Pancreas (tissue), 10 donors: ENCODE data around the gene RBMS3. TPM values are rescaled to one million over a fixed set of nuclear protein-coding genes. Genes with fewer than 3 reads are reported as not detected.

Source experiments
- ATAC-seq, 4 donors: fragments of 200-7000 bp; cut with Tn5 transposase; one replicate each; pipeline versions ENCODE4 v1.8.0 to v1.9.1; 2020; ENCODE audit warnings: mild to moderate bottlenecking in 4 of 4, moderate library complexity in 4 of 4
- DNase-seq, 6 donors: peaks; one replicate each; pipeline ENCODE4 v3.0.0-alpha.2; 2020
- FAIRE-seq: peaks from 2 replicates; lab custom pipeline; 2012; peaks lifted over from hg19 to GRCh38; lab: Jason Lieb, UNC
- H3K27ac ChIP-seq, 4 donors: fragments of 200-600 bp; sonication (generic); 1 replicate in 3 of 4; 2 replicates in 1 of 4; pipeline versions ENCODE4 v1.5.0 to v1.8.0; 2020
- H3K27me3 ChIP-seq, 4 donors: fragments of 200-600 bp; one replicate each; pipeline ENCODE4 v1.8.0; 2021
- H3K36me3 ChIP-seq, 3 donors: fragments of 200-600 bp; sonication (generic) in 1 of 3; one replicate each; pipeline versions ENCODE4 v1.5.0 to v1.8.0; 2020 to 2021
- H3K4me1 ChIP-seq, 3 donors: fragments of 200-600 bp; one replicate each; pipeline ENCODE4 v1.8.0; 2021
- H3K4me3 ChIP-seq, 4 donors: fragments of 200-600 bp; sonication (generic) in 2 of 4; one replicate each; pipeline versions ENCODE4 v1.5.0 to v1.8.0; 2020 to 2021
- H3K9me3 ChIP-seq, 4 donors: fragments of 200-600 bp; one replicate each; pipeline ENCODE4 v1.8.0; 2021
- WGBS, 2 donors: extraction: QIAGEN DNeasy Blood & Tissue Kit; methylation state at CpG; one replicate each; pipeline ENCODE4 v1.1.7; 2013; 5-methylcytosine and 5-hydroxymethylcytosine counted together
- intact Hi-C, 3 donors: fragments of 100-400 bp; cut with DNase I; formaldehyde crosslinking; loops; one replicate each; pipeline versions ENCODE4 v1.11.1 to v1.14.2; 2022
- polyA plus RNA-seq, 2 donors: library from polyadenylated mRNA; stranded (reverse); fragments of 200-250 nt; gene quantifications; one replicate each; pipeline ENCODE4 v1.2.3, GENCODE V29; 2013
- total RNA-seq, 6 donors: library from RNA; stranded (reverse); fragmentation: NEBNext Ultra II Directional in 4 of 6; extraction: Animal tissue kit (Norgen Biotek cat#: 25700) in 4 of 6; gene quantifications; one replicate each; pipeline versions ENCODE4 v1.2.1 to v1.2.4, GENCODE V29; 2021 to 2023
- TF ChIP-seq, protein P1 (sequence below), 4 donors: fragments of 200-600 bp; sonication (generic) in 3 of 4; IDR thresholded peaks; one replicate each; pipeline versions ENCODE4 v1.5.0 to v1.8.0; 2021; ENCODE audit warnings: antibody characterized with exemption in 4 of 4
- donor health status: healthy with polysubstance abuse.
- donor health status: DM: no; HTN: no; CAD: no; lungs with moderate emphysema.
- donor health status: DM: no; HTN: no; CAD: no.
- donor health status: control.
- donor health status: control.
- donor health status: Bipolar disorder and iron deficiency.
- donor health status: DM: yes; HTN: yes; CAD: no.
- donor health status: DM: no; HTN: no; CAD: no.
- donor health status: DM: no; HTN: no; CAD: no.
- donor health status: DM: yes; HTN: yes; CAD: no.

RBMS3 gene
- total and polyA plus RNA-seq, 8 donors = 4.0 to 10.0 (median 6.6) TPM

DNA sequence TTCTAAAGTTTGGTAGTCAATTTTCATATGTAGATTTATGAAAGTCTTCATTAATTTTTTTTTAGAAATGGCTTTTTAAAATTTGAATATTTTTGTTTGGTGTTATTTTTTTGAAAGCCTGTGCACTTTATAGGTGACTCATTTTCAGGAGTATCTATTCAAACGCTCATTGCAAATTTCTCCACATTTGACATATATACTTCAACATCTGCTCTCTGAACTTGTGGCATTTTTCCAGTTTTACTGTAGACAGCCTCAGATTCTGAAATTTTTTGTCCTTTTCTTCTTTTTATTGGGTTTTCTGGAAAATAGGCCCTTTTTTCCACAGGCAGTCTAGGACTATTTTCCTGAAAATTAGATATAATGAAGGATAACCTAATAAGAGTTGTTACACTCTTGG lies 396.6 kb downstream of the RBMS3 start:
- H3K9me3 ChIP-seq = no peaks in the 10 kb centered on the region
- no peaks in the 10 kb centered on the region for H3K27me3 ChIP-seq
- H3K4me1 ChIP-seq = no peaks in the 10 kb centered on the region
- FAIRE-seq (no peak), ATAC-seq (no peak), DNase-seq (no peak)
- H3K36me3 ChIP-seq = no peaks in the 10 kb centered on the region
- intact Hi-C loops = no loop called here
- WGBS, 2 donors = 85 to 94% methylated on average over 1 of the region's 1 CpG
- H3K4me3 ChIP-seq = no peak overlapping the region
- no peak overlapping the region for H3K27ac ChIP-seq
- TF ChIP-seq, protein P1, sequence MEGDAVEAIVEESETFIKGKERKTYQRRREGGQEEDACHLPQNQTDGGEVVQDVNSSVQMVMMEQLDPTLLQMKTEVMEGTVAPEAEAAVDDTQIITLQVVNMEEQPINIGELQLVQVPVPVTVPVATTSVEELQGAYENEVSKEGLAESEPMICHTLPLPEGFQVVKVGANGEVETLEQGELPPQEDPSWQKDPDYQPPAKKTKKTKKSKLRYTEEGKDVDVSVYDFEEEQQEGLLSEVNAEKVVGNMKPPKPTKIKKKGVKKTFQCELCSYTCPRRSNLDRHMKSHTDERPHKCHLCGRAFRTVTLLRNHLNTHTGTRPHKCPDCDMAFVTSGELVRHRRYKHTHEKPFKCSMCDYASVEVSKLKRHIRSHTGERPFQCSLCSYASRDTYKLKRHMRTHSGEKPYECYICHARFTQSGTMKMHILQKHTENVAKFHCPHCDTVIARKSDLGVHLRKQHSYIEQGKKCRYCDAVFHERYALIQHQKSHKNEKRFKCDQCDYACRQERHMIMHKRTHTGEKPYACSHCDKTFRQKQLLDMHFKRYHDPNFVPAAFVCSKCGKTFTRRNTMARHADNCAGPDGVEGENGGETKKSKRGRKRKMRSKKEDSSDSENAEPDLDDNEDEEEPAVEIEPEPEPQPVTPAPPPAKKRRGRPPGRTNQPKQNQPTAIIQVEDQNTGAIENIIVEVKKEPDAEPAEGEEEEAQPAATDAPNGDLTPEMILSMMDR (IDR thresholded peaks at IDR 0.05) = no peak

- H3K9me3 ChIP-seq = no peaks in the 10 kb centered on the region
- WGBS, 2 donors = 37 to 39% methylated on average over 4 of the region's 4 CpGs
- no peak for ATAC-seq
These were observed 399.1 kb downstream of the RBMS3 start for GRCh38 chr3:29679944-29680343.

GRCh38 chr3:29683018-29683993 lies 402.4 kb downstream of the RBMS3 start:
- WGBS, 2 donors = 24% methylated on average over 5 of the region's 5 CpGs
- DNase-seq (no peak), ATAC-seq (peak in 3 of 4 donors; percentile 63 to 75 (median 75)), FAIRE-seq (no peak)
- H3K27me3 ChIP-seq = no peaks in the 10 kb centered on the region
- H3K36me3 ChIP-seq = no peaks in the 10 kb centered on the region
- intact Hi-C loops = no loop called here
- H3K4me3 ChIP-seq = no peak overlapping the region
- peak overlapping the region in 2 of 4 donors; percentile 10 to 32 for H3K27ac ChIP-seq
- H3K4me1 ChIP-seq = peaks cover 0 to 10% (median 8%) of the 10 kb centered on the region in 3 donors
- TF ChIP-seq, protein P1 (IDR thresholded peaks at IDR 0.05) = no peak
- no peaks in the 10 kb centered on the region for H3K9me3 ChIP-seq

More at GRCh38 chr3:29679944-29680343, 399.1 kb downstream of the RBMS3 start:
- H3K27ac ChIP-seq = no peak overlapping the region
- H3K4me3 ChIP-seq = no peak overlapping the region
- TF ChIP-seq, protein P1 (IDR thresholded peaks at IDR 0.05) = no peak
- no peaks in the 10 kb centered on the region for H3K27me3 ChIP-seq
- DNase-seq (no peak), FAIRE-seq (no peak)
- no peaks in the 10 kb centered on the region for H3K36me3 ChIP-seq
- intact Hi-C loops = no loop called here
- H3K4me1 ChIP-seq = peaks cover 0 to 10% (median 8%) of the 10 kb centered on the region in 3 donors

DNA sequence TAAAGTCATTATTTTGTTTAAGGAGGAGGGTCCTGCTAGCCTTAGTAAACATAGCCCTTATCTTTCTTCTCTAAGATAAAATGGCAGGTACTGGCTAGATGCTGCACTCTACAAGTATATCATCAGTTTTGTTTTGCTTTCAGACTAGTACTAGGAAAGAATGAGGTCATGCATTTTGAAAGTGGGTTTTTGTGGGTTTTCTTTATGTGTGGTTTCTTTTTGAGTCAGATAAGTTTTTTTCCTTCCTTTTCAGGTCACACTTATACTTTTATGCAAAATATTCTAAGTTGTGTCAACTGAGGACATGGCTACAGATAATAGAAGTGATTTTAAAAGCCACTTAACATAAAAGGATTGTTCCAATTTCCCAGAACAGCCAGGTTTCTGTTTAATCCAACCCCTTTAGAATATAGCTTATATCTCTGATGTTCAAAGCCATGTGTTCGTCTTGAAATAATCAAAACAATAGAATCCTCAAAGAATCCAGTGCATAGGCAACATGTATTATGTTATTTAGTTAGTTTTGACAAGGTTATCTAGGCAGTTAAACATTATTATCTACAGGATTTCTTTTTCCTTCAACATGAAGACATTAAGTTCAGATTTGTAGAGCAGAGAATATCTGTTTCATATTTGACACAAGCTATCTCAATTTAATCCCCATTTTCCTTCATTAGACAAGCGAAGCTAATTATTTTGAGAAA lies 406.2 kb downstream of the RBMS3 start:
- Histone ChIP-seq H3K4me3 (no peak overlapping the region), H3K9me3 (no peaks in the 10 kb centered on the region), H3K4me1 (peaks cover 0 to 10% (median 8%) of the 10 kb centered on the region in 3 donors), H3K27me3 (no peaks in the 10 kb centered on the region), H3K27ac (no peak overlapping the region), H3K36me3 (no peaks in the 10 kb centered on the region)
- DNase-seq (no peak), FAIRE-seq (no peak), ATAC-seq (no peak)
- intact Hi-C loops = no loop called here
- TF ChIP-seq, protein P1 (IDR thresholded peaks at IDR 0.05) = no peak
- 70 to 79% methylated on average over 2 of the region's 2 CpGs for WGBS, 2 donors
